GM18508 (cell line): ENCODE data around the gene TWIST2.

Source experiments
- ATAC-seq: cut with Tn5 transposase; IDR thresholded peaks from one replicate; pipeline ENCODE4 v1.9.1; 2021; ENCODE audit warnings: moderate number of reproducible peaks; ENCODE audit not compliant: insufficient read depth, unreplicated experiment

Gene TWIST2

GRCh38 chr2:238847841-238848690 is at the start of gene TWIST2:
Gene TWIST2 (plus strand): TSS chr2:238848085. CDS start chr2:238848216, 131 bp downstream.
- no peak for ATAC-seq

GRCh38 chr2:238801791-238802190 is 46.1 kb upstream of the TWIST2 start:
- ATAC-seq = no peak

GRCh38 chr2:238802957-238803356 is 44.9 kb upstream of the TWIST2 start:
- ATAC-seq = no peak

GRCh38 chr2:238803996-238804870 is 43.7 kb upstream of the TWIST2 start:
- no peak for ATAC-seq

GRCh38 chr2:238808761-238809160 is 39.1 kb upstream of the TWIST2 start:
- ATAC-seq = no peak

GRCh38 chr2:238810321-238810720 is 37.6 kb upstream of the TWIST2 start:
- ATAC-seq = no peak

- ATAC-seq = no peak
Measured at GRCh38 chr2:238811293-238811692, 36.6 kb upstream of the TWIST2 start.

GRCh38 chr2:238811759-238812158 is 36.1 kb upstream of the TWIST2 start:
- no peak for ATAC-seq

GRCh38 chr2:238813109-238813508 is 34.8 kb upstream of the TWIST2 start:
- no peak for ATAC-seq

GRCh38 chr2:238814815-238815214 is 33.1 kb upstream of the TWIST2 start:
- ATAC-seq = no peak

GRCh38 chr2:238816291-238816690 is 31.6 kb upstream of the TWIST2 start:
- no peak for ATAC-seq

- no peak for ATAC-seq
Measured at GRCh38 chr2:238817382-238817781, 30.5 kb upstream of the TWIST2 start.

- ATAC-seq = no peak
Measured at GRCh38 chr2:238817891-238818290, 30.0 kb upstream of the TWIST2 start.

GRCh38 chr2:238818561-238818960 is 29.3 kb upstream of the TWIST2 start:
- no peak for ATAC-seq

GRCh38 chr2:238820197-238820596 is 27.7 kb upstream of the TWIST2 start:
- ATAC-seq = no peak

- no peak for ATAC-seq
Measured at GRCh38 chr2:238820916-238821315, 27.0 kb upstream of the TWIST2 start.

GRCh38 chr2:238821391-238821790 is 26.5 kb upstream of the TWIST2 start:
- ATAC-seq = no peak

- ATAC-seq = no peak
Measured at GRCh38 chr2:238821944-238822670, 25.8 kb upstream of the TWIST2 start.

GRCh38 chr2:238822955-238823354 is 24.9 kb upstream of the TWIST2 start:
- ATAC-seq = no peak

- no peak for ATAC-seq
Measured at GRCh38 chr2:238831177-238831576, 16.7 kb upstream of the TWIST2 start.

- ATAC-seq = no peak
Measured at GRCh38 chr2:238834982-238835381, 12.9 kb upstream of the TWIST2 start.
